Endothelial cell of umbilical vein (primary cell): ENCODE results near the gene CACNG5. TPM values are rescaled to one million over a fixed set of nuclear protein-coding genes. Genes with fewer than 3 reads are reported as not detected.

ENCODE experiments used
- BruUV-seq: library from RNA; stranded (reverse); fragments of 400-500 nt; replicated peaks from 2 replicates; lab custom pipeline; 2021; lab: Mats Ljungman, UMichigan
- CTCF ChIA-PET: fragments of 300-600, 350-600 bp; sonication (Branson Sonifier 250); formaldehyde crosslinking; loops from one replicate; lab custom pipeline; 2021; ENCODE audit warnings: antibody characterized with exemption, inconsistent platforms; lab: Charles Lee
- POLR2A ChIA-PET: fragments of 300-600, 350-600 bp; sonication (Branson Sonifier 250); formaldehyde crosslinking; loops from one replicate; lab custom pipeline; 2021; ENCODE audit warnings: antibody characterized with exemption, inconsistent platforms; lab: Charles Lee
- DNase-seq: peaks from one replicate; pipeline ENCODE4 v3.0.0-alpha.2; 2011; ENCODE audit warnings: low read depth, low spot score
- FAIRE-seq: peaks from 2 replicates; lab custom pipeline; 2011; peaks lifted over from hg19 to GRCh38; lab: Jason Lieb, UNC
- H2AFZ ChIP-seq: 2 replicates; pipeline ENCODE4 v1.6.0; 2012; ENCODE audit warnings: low read depth, low read length, control low read depth, inconsistent platforms
- H3K27ac ChIP-seq: 2 replicates; pipeline ENCODE4 v1.5.1; 2011; ENCODE audit warnings: low read depth, mild to moderate bottlenecking, control low read depth, low read length, moderate library complexity; ENCODE audit not compliant: insufficient read depth
- H3K27me3 ChIP-seq, 2 experiments: 2 replicates each; pipeline versions ENCODE4 v1.6.0 to v1.6.1; 2011; ENCODE audit warnings: low read length in 2 of 2, mixed read lengths in 1 of 2; ENCODE audit not compliant: control insufficient read depth in 2 of 2, insufficient read depth in 2 of 2
- H3K36me3 ChIP-seq, 2 experiments: 2 replicates in 1 of 2; 3 replicates in 1 of 2; pipeline ENCODE4 v1.5.1; 2011; ENCODE audit warnings: low read length in 2 of 2, mild to moderate bottlenecking in 1 of 2, moderate library complexity in 1 of 2; ENCODE audit not compliant: control insufficient read depth in 2 of 2, insufficient read depth in 2 of 2; ENCODE audit errors: extremely low read depth in 1 of 2
- H3K4me1 ChIP-seq: 3 replicates; pipeline ENCODE4 v1.5.1; 2011; ENCODE audit warnings: mild to moderate bottlenecking, low read length; ENCODE audit not compliant: control insufficient read depth, insufficient read depth; ENCODE audit errors: extremely low read depth
- H3K4me2 ChIP-seq: 2 replicates; pipeline ENCODE4 v1.6.1; 2011; ENCODE audit warnings: low read length, control low read depth, mixed read lengths; ENCODE audit not compliant: insufficient read depth
- H3K4me3 ChIP-seq, 3 experiments: fragments of 200-600 bp in 1 of 3; sonication (generic), shearing (Covaris generic) in 1 of 3; replicated peaks in 1 of 3; 2 replicates each; pipeline ENCODE4 v1.5.1; 2011 to 2016; ENCODE audit warnings: control low read depth in 3 of 3, low read length in 3 of 3, mild to moderate bottlenecking in 2 of 3, inconsistent platforms in 1 of 3, low read depth in 1 of 3, moderate library complexity in 1 of 3; ENCODE audit not compliant: insufficient read depth in 1 of 3
- H3K79me2 ChIP-seq: 2 replicates; pipeline ENCODE4 v1.6.0; 2012; ENCODE audit warnings: low read length, inconsistent platforms; ENCODE audit not compliant: control insufficient read depth, insufficient read depth
- H3K9ac ChIP-seq: replicated peaks from 2 replicates; pipeline ENCODE3; 2011; ENCODE audit warnings: low read length, control low read depth; ENCODE audit not compliant: insufficient read depth; ENCODE audit errors: extremely low read depth
- H3K9me1 ChIP-seq: replicated peaks from 3 replicates; pipeline ENCODE4 v1.6.0; 2011; ENCODE audit warnings: mild to moderate bottlenecking, low read length; ENCODE audit not compliant: control insufficient read depth, insufficient read depth; ENCODE audit errors: extremely low read depth
- H3K9me3 ChIP-seq: replicated peaks from 2 replicates; pipeline ENCODE4 v1.5.1; 2012; ENCODE audit warnings: low read length, inconsistent platforms; ENCODE audit not compliant: control insufficient read depth, insufficient read depth
- H4K20me1 ChIP-seq: replicated peaks from 2 replicates; pipeline ENCODE3; 2011; ENCODE audit warnings: mild to moderate bottlenecking, low read length; ENCODE audit not compliant: control insufficient read depth, insufficient read depth; ENCODE audit errors: extremely low read depth
- EZH2 ChIP-seq: IDR thresholded peaks from 2 replicates; pipeline ENCODE4 v1.6.1; 2012; ENCODE audit warnings: borderline replicate concordance, low read depth, mild to moderate bottlenecking, moderate library complexity, low read length, inconsistent platforms; ENCODE audit not compliant: severe bottlenecking
- FOS ChIP-seq: IDR thresholded peaks from 2 replicates; pipeline ENCODE4 v1.6.1; 2011; ENCODE audit warnings: mild to moderate bottlenecking, low read length, moderate library complexity, borderline replicate concordance; ENCODE audit not compliant: insufficient read depth
- GATA2 ChIP-seq: IDR thresholded peaks from 2 replicates; pipeline ENCODE4 v1.7.0; 2011; ENCODE audit warnings: low read depth, mild to moderate bottlenecking, moderate library complexity, mixed read lengths, low read length; ENCODE audit not compliant: insufficient read length, insufficient read depth
- JUN ChIP-seq: IDR thresholded peaks from 2 replicates; pipeline ENCODE4 v1.6.1; 2011; ENCODE audit warnings: borderline replicate concordance, low read depth; ENCODE audit not compliant: insufficient read length, insufficient read depth
- MYC ChIP-seq: IDR thresholded peaks from one replicate; pipeline ENCODE4 v1.6.1; 2011; ENCODE audit warnings: mild to moderate bottlenecking, low read depth, low read length
- POLR2A ChIP-seq: IDR thresholded peaks from 2 replicates; pipeline ENCODE4 v1.6.1; 2012; ENCODE audit warnings: low read depth, mild to moderate bottlenecking, control low read depth, low read length
- POLR2AphosphoS5 ChIP-seq: IDR thresholded peaks from 2 replicates; pipeline ENCODE4 v1.6.1; 2012; ENCODE audit warnings: low read depth, mild to moderate bottlenecking, control low read depth, low read length, moderate library complexity; ENCODE audit not compliant: insufficient read depth
- dilution Hi-C: fragments of 300-500 bp; cut with MboI; formaldehyde crosslinking; loops from one replicate; pipeline ENCODE4 v1.15.0; 2019; ENCODE audit warnings: low sequenced_read_pairs; ENCODE audit not compliant: extremely low pct_ligation_motif_present
- intact Hi-C: fragments of 100-400 bp; cut with micrococcal nuclease; formaldehyde crosslinking; loops from one replicate; pipeline ENCODE4 v1.10.0; 2022
- polyA plus RNA-seq, 4 experiments: library from polyadenylated mRNA; depleted of rRNA in 3 of 4; stranded (reverse) in 3 of 4; unstranded in 1 of 4; fragments of >200 nt; gene quantifications; 2 replicates each; pipeline versions ENCODE4 v1.2.1 to v1.2.3, GENCODE V29; 2011 to 2012; ENCODE audit warnings: missing spikeins in 1 of 4
- total RNA-seq: library from RNA; stranded (reverse); gene quantifications from 2 replicates; pipeline ENCODE4 v1.2.3, GENCODE V29; 2021
- TF ChIP-seq, protein P1 (sequence below), 2 donors: IDR thresholded peaks; 1 replicate in 1 of 2; 2 replicates in 1 of 2; pipeline ENCODE4 v1.5.1; 2011; ENCODE audit warnings: low read length in 2 of 2, mild to moderate bottlenecking in 2 of 2, moderate library complexity in 2 of 2, control low read depth in 1 of 2, inconsistent platforms in 1 of 2, low read depth in 1 of 2; ENCODE audit not compliant: insufficient read depth in 1 of 2; ENCODE audit errors: extremely low read depth in 1 of 2
- TF ChIP-seq, protein P2 (sequence below): IDR thresholded peaks from 2 replicates; pipeline ENCODE4 v1.6.1; 2011; ENCODE audit not compliant: insufficient read depth, insufficient read length

CACNG5 gene
- total and polyA plus RNA-seq, 2 donors (not counting 3 experiments of a cell fraction or from before 2014, with no cell fraction given) = not detected

DNA sequence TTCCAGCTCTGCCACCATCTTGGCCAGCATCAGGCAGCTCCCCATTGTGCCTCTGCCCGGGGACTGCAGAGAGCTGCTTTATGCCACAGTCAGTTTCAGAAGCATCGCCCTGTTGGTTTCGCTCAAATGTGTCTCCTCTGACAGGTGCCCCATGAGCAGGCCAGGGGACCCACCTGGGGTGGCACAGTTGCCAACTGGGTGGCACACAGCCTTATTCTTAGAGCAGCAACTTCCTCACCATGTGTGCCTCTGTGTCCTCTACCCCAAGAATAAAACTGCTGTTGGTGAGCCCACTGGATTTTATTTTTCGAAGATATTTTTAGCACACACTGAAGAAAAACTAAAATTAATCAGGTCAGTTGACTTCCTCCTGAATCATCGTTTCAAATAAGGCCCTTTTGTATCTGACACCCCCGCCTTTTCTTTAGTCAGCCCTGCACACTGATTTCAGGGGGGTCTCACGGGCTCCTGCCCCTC lies 44.9 kb upstream of the CACNG5 start:
- CTCF ChIA-PET = no interaction called here
- no peak overlapping the region for H3K27ac ChIP-seq
- H3K79me2 ChIP-seq = no peaks in the 10 kb centered on the region
- dilution Hi-C loops (no loop called here), intact Hi-C loops (no loop called here)
- DNase-seq = no peak
- no peaks in the 10 kb centered on the region for H4K20me1 ChIP-seq
- no peaks in the 10 kb centered on the region for H3K27me3 ChIP-seq
- H2AFZ ChIP-seq = no peak overlapping the region
- no peak for FAIRE-seq
- no peak overlapping the region for H3K4me3 ChIP-seq
- no peak for TF ChIP-seq POLR2AphosphoS5
- TF ChIP-seq POLR2A = no peak
- TF ChIP-seq, protein P1, sequence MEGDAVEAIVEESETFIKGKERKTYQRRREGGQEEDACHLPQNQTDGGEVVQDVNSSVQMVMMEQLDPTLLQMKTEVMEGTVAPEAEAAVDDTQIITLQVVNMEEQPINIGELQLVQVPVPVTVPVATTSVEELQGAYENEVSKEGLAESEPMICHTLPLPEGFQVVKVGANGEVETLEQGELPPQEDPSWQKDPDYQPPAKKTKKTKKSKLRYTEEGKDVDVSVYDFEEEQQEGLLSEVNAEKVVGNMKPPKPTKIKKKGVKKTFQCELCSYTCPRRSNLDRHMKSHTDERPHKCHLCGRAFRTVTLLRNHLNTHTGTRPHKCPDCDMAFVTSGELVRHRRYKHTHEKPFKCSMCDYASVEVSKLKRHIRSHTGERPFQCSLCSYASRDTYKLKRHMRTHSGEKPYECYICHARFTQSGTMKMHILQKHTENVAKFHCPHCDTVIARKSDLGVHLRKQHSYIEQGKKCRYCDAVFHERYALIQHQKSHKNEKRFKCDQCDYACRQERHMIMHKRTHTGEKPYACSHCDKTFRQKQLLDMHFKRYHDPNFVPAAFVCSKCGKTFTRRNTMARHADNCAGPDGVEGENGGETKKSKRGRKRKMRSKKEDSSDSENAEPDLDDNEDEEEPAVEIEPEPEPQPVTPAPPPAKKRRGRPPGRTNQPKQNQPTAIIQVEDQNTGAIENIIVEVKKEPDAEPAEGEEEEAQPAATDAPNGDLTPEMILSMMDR (IDR thresholded peaks at IDR 0.05; ENCODE audit: extremely low read depth in 1 of 2, insufficient read depth in 1 of 2, low read depth in 1 of 2, low read length in 2 of 2) = no peak
- TF ChIP-seq JUN = no peak
- no peak for TF ChIP-seq EZH2
- TF ChIP-seq, protein P2, sequence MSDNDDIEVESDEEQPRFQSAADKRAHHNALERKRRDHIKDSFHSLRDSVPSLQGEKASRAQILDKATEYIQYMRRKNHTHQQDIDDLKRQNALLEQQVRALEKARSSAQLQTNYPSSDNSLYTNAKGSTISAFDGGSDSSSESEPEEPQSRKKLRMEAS = no peak
- TF ChIP-seq GATA2 = no peak
- TF ChIP-seq MYC = no peak
- no peak for TF ChIP-seq FOS
- H3K36me3 ChIP-seq = peaks cover 2 to 3% of the 10 kb centered on the region in 2 experiments
- no peak overlapping the region for H3K4me2 ChIP-seq
- BruUV-seq = no TSS peak
- POLR2A ChIA-PET = no interaction called here
- H3K9me1 ChIP-seq = no peaks in the 10 kb centered on the region
- H3K4me1 ChIP-seq = no peaks in the 10 kb centered on the region
- no peak overlapping the region for H3K9ac ChIP-seq
- no peaks in the 10 kb centered on the region for H3K9me3 ChIP-seq
